ENCODE results near the gene MRPS18C.
"Not testable (repeated sequence)": the region's sequence is repeated elsewhere in the genome, so short reads cannot be mapped to it uniquely, and the experiment has no call there.

MRPS18C gene

DNA sequence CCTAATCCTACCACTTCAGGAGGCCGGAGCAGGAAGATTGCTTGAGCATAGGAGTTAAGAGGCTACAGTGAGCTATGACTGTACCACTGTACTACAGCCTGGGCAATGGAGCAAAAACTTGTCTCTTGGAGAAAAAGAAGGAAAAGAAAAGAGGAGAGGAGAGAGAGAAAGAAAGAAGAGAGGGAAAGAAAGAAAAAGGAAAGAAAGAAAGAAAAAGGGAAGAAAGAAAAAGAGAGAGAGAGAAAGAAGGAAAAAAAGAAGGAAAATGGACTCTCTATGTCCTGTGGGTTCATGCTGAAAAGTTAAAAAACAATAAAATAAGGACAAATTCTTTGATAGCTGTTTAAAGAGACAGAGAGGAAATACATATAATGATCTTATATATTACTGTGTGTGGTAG lies 42.3 kb downstream of the MRPS18C start:
- no peak for FAIRE-seq

- FAIRE-seq = not testable (repeated sequence)
Measured at GRCh38 chr4:83501671-83502070, 45.8 kb downstream of the MRPS18C start.

DNA sequence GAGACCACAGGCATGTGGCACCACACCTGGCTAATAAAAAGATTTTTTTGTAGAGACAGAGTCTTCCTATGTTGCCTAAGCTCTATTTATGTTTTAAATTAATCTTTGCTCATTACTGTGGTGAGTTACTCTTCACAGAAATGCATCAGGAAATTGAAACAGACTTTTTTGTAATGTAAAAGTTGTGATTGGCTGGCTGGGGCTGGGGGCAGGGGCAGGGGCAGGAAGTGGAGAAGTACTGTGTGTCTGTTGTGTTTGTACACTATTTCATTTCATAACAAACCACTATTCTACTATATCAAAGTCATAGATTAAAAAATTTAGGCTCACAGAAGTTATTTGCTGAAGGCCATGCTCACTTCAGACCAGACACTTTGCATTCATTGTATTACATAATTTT lies 48.1 kb downstream of the MRPS18C start:
- no peak for FAIRE-seq

GRCh38 chr4:83504503-83504902 lies 48.6 kb downstream of the MRPS18C start:
- FAIRE-seq = no peak

DNA sequence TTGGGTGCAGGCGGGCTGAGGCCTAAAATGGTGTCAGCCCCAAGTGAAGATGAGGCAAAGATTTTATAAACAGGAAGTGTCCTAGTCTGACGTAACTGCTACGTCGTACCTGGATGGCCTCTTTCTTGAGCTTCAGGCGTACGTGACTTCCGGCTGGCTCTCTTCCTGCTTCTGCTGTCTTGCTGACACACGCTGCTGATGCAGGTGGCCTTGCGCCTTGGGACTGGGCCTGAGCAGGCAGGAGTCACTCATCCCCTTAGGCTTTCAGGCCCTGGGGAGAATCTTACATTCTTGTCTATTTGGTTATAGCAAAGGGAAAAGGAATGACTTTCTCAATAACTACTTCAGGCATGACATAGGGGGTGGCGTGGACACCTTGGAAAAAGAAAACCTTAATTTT lies 49.1 kb downstream of the MRPS18C start:
- FAIRE-seq = no peak

DNA sequence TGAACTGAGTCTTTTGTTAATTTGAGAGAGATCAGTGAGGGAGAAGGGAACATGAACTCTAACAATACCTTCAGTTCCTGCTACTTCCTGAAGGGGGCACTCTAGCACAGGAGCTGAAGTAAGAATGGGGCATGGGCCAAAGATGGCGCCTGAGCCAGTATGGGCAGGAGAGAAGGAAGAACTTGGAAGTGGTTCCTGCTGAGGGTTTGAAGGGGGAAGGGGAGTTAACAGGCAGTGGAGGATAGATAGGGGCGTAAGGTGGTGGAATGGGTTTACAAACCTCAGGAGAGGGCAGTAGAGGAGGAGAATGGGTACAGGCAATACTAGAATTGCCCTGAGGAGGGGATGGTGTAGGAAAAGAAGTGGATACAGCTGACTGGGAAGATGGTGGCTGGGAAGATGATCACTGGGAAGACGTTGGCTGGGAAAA lies 53.3 kb downstream of the MRPS18C start:
- not testable (repeated sequence) for FAIRE-seq

- no peak for FAIRE-seq
Measured at GRCh38 chr4:83510442-83510841, 54.6 kb downstream of the MRPS18C start.
